Right lung (tissue), 5 donors: ENCODE measurements around the gene HTR4. TPM values are rescaled to one million over a fixed set of nuclear protein-coding genes. Genes with fewer than 3 reads are reported as not detected.

Experiments
- DNase-seq, 2 donors: peaks; one replicate each; pipeline ENCODE4 v3.0.0-alpha.2; 2013
- polyA plus RNA-seq, 5 donors: library from polyadenylated mRNA; unstranded; fragments of 120-200 nt; gene quantifications; one replicate each; pipeline versions ENCODE4 v1.2.1 to v1.2.3, GENCODE V29; 2013; ENCODE audit warnings: inconsistent platforms in 1 of 5, low replicate concordance in 1 of 5; ENCODE audit not compliant: insufficient read length in 5 of 5, insufficient read depth in 1 of 5

The HTR4 gene
- polyA plus RNA-seq, 5 donors = 0.24 to 1.1 (median 0.84) TPM

DNA sequence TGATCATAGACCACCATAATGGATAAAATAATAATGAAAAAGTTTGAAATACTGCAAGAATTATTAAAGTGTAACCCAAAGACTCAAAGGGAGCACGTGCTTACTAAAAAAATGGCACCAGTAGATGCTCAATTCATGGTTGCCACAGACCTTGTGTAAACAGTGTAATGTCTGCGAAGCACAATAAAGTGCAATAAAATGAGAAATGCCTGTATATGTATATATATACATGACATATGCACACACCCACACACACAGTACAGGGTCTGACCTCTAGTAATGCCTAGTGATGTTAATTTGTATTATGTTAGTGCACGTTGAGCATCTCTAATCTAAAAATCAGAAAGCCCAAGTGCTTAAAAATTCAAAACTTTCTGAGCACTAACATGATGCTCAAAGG is 218.3 kb downstream of the HTR4 start:
- DNase-seq = no peak

DNA sequence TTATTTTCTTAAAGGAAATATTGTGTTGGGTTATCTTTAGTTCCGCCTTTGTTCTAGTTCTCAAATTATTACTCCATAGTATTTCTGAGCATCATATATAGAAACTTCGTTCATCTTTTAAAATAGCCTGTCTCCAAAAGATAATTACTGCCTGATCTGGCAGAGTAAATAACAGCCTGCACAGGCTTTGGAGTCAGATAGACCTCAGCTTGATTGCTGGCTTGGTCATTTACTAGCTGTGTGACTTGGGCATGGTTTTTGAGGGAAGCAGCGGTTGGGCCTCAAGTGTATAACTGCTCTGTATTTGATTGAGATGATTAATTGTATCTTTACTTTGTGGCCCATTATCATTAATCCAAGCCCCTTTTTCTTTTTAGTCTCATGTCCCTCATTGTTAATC is 220.5 kb downstream of the HTR4 start:
- DNase-seq = no peak

Other genes starting within 250 kb of the HTR4 start
- gene ADRB2, start 172.1 kb upstream of the HTR4 start, polyA plus RNA-seq = 1 to 10 TPM in 4 of 5 donors, under 1 TPM in 1; 0.94 to 1.7 (median 1.6) TPM